GM19043 (cell line): ENCODE measurements around the gene PTRHD1.

Experiments used
- ATAC-seq: cut with Tn5 transposase; IDR thresholded peaks from one replicate; pipeline ENCODE4 v1.9.1; 2021; ENCODE audit warnings: low read depth; ENCODE audit not compliant: unreplicated experiment

Gene PTRHD1

GRCh38 chr2:24763843-24764242, 29.3 kb downstream of the PTRHD1 start:
- ATAC-seq, result no peak

- no peak for ATAC-seq
Observed at GRCh38 chr2:24762518-24762917, 30.7 kb downstream of the PTRHD1 start.

DNA sequence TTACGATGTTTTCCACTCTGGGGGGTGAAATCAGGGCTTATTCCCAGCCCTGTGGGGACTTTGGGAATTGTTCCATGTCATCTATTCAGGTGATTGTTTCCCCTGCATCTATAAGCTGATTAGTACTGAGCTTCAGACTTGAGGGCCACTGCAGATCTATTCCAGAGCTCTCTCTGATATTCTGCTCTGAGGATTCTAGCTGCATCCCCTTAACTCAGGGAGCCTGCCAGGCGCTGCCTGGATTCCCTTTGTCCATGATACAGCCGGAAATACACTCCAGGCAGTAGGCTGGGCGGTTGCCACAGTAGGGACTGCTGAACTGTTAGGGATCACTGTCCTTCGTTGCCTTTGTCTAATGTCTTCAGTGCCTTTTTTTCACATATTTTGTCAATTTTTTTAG, 31.3 kb downstream of the PTRHD1 start:
- no peak for ATAC-seq

- no peak for ATAC-seq
Observed at GRCh38 chr2:24756789-24757188, 36.4 kb downstream of the PTRHD1 start.

GRCh38 chr2:24754985-24755705, 38.0 kb downstream of the PTRHD1 start:
- ATAC-seq, result no peak

GRCh38 chr2:24749069-24749691, 44.0 kb downstream of the PTRHD1 start:
- ATAC-seq, result no peak

DNA sequence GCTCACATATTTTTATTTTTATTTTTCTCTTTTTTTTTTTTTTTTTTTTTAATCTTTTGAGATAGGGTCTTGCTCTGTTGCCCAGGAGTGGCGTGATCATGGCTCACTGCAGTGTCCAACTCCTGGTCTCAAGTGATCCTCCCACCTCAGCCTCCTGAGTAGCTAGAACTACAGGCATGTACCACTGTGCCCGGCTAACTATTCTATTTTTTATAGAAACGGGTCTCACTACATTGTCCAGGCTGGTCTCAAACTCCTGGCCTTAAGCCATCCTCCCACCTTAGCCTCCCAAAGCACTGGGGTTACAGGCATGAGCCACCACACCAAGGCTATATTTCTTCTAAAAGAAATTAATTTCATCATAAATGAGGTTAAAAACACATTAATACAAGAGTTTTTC, 45.9 kb downstream of the PTRHD1 start:
- no peak for ATAC-seq

DNA sequence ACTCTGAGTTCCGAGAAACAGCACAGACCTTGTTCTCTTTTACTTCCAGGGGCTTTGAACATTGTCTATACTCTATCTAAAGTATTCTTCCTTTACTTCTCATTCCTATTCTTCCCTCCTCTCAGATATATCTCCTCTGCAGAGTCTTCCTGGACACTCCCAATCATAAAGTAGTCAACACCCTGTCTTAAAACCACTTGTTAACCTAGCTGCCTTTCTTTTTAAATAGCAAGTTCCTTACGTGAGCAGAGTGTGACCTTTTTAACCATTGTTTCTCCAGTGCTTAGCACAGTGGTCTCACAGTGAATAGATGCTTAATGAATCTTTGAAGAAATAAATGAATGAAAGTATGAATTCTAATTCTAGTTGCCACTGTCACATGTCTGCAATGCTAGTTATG, 47.4 kb downstream of the PTRHD1 start:
- ATAC-seq, result no peak

- no peak for ATAC-seq
Observed at GRCh38 chr2:24744356-24744755, 48.8 kb downstream of the PTRHD1 start.

- no peak for ATAC-seq
Observed at GRCh38 chr2:24743924-24744323, 49.3 kb downstream of the PTRHD1 start.

DNA sequence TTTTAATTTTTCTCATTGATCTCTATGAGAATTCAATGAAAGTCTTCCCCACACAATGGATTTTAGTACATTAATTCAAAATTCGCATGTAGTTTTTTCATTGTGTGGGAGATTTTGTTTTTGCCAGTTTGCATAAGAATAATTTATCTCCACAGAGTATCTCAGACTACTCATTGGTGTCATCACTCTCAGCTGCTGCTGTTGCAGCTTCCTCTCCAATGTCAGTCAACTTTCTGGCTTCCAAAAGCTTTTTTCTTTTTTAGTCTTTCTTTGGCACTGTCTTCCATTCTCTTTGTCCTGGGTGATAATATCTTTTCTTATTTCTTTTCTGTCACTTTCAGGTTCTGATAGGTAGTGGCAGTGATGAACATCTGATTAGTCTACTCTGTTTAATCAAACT, 50.5 kb downstream of the PTRHD1 start:
- ATAC-seq, result no peak

- no peak for ATAC-seq
Observed at GRCh38 chr2:24740142-24740541, 53.0 kb downstream of the PTRHD1 start.
